GM20000 (cell line): ENCODE measurements around the gene TDP1.

ENCODE experiments used
- DNase-seq: peaks from one replicate; pipeline ENCODE4 v3.0.0; 2012; ENCODE audit warnings: low spot score
- CTCF ChIP-seq: IDR thresholded peaks from 2 replicates; pipeline ENCODE4 v1.5.1; 2012; ENCODE audit warnings: mild to moderate bottlenecking, control low read depth; ENCODE audit errors: extremely low read depth, missing control alignments

The TDP1 gene

GRCh38 chr14:89955745-89956660, at the start of gene TDP1:
Gene TDP1, plus strand, starts transcription at chr14:89955927. Its CDS starts 7,188 bp downstream, at chr14:89963115.
- DNase-seq = peak; percentile 96
- TF ChIP-seq CTCF = no peak

- no peak for DNase-seq
- no peak for TF ChIP-seq CTCF
These were observed 49.7 kb upstream of the TDP1 start for GRCh38 chr14:89906000-89906399.

DNA sequence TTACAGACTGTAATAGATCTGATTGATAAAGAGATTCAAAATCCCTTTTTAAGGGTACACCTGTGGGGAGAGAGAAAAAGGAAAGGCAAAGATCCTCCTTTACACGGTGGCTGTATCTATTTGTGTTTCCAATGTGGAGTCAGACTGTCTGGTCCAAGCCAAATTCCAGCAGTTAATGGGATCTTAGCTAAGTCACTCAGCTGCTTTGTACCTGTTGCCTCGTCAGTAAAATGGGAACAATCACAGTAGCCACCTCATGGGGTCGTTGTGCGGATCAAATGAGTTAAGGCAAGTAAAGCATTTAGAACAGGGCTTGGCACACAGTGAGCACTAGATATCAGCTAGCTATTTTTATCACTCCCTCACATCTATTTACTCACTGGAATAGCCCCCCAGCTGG, 48.1 kb upstream of the TDP1 start:
- no peak for DNase-seq
- TF ChIP-seq CTCF = no peak

DNA sequence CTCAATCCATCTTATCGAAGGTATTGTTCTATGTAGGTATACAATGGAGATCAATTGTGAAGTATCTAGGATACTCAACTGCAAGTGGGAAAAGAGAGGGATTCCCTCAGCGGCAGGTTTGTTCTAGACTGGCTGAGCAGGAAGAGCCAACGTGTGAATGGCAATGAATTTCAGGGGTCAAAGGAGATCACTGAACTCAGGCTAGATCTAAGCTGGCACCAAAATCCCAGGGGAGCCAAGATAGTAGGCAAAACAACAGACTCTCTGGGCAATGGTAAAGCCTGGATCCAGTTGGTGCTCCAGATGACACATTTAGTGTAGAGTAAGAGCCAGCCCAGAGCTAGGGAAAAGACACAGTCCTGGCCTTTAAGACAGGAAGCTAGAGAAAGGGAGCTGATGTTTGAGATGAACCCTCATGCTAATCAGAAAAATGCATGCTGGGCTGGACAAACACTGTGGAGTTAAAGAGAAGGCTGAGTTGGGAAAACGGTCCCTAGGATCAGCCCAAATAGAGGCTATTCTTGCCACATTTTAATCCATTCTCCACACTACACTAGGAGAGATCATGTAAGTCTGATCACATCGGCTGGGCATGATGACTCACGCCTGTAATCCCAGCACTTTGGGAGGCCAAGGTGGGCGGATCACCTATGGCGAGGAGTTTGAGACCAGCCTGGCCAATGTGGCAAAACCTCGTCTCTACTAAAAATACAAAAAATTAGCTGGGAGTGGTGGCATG, 46.8 kb upstream of the TDP1 start:
- DNase-seq = no peak
- TF ChIP-seq CTCF = no peak

GRCh38 chr14:89909586-89909985, 46.1 kb upstream of the TDP1 start:
- no peak for TF ChIP-seq CTCF
- no peak for DNase-seq

DNA sequence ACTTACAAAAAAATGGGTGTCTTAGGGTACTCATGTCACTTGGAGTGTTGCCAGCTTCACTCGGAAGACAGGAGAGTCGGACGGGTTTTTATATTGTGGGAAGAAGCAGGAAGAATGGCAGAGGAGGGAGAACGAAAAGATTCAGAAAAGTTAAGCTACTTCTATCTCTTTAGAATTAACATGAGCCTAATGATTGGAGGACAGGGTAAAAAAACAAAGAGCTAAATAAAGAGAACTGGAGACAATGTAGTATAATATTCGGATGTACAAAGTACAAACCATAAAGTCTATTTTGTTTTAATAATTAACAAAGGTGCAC, 45.1 kb upstream of the TDP1 start:
- DNase-seq = no peak
- TF ChIP-seq CTCF = no peak

DNA sequence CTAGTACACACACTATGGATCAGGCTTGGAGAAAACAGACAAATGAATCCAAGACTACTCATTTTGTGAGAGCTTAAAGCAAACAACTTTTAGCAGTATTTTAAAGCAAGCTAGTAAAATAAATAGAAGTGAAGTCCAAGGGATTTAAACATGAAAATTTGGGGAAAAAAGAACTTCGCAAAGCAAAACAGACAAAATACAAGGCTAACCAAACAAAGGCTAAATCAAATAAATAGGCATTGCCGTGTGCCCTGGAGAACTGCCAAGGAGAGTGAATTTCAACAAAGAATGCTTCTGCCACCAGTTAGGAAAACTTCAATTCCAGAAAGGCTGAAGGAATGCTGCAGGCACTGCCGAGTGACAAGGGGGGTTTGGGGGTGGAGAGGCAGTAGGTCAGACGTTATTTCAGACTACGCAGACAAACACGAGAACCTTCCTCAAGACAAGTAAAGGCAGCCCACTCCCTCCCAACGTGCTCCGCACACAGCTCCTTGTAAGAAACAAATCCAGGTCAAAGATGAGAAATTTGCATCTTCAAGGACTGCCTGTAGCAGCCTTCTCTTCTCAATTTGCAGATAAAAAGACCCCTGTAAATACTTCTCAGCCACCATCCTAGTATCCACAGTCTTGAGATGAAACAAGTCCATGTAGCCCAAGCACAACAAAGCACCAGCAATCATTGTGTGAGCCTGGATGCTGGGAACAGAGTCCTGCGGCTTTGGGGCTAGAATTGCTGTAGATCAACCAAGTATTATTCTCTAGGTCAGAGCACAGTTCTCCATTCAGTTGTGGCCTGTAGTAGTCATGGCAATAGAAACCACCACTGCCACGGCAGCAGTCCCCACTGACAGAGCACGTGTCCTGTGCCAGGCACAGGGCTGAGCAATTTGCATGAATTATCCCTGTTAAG, 44.5 kb upstream of the TDP1 start:
- no peak for DNase-seq
- TF ChIP-seq CTCF = no peak
